ENCODE data around the gene THRA.

DNA sequence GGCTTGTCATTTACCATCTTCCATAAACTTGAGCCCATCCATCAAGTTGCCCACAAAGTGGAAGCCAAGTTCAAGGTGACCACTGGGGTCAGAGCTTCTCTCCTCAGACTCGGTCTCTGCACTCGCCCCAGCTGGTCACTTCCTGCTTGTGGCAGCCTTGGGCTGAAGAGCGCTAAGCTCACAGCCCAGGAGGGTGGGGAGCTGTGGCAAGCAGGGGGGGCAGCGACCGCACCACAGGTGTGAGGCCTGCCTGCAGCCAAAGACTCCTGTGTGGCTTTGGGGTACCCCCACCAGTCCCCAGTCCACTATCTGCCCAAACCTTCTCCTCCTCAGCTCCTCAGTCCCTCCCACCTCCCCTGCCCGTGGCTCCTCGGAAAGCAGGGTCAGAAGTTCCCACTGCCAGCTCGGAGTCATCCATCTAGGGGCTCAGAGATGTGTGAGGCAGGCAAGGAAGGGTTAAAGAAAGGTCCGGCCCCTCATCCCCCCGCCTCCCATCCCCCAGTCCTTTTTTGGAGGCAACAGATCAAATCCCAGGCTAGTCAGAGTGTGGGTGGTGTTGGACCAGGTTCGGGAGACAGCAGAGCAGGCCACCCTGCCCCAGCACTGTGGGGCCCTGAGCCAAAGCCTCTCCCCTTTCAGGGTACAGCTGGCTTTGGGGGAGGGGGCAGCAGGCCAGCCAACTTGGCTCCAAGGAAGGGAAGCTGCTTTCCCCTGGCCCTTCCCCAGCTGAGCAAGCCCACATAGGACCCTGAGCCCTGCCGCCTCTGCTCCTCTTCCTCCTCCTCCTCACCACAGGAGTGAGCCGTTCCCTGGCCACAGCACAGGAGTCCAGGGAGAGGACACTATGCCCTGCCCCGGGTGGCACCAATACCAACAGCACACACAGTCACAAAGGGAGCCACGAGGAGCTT is 44.3 kb upstream of the THRA start:
- TF ChIP-seq ZNF565 (CRISPR knock-in tag; conservative IDR thresholded peaks at IDR 0.05; ENCODE audit: low read depth) (no peak), ESRRG (CRISPR knock-in tag; IDR thresholded peaks at IDR 0.05) (no peak)
